Smooth muscle cell (in vitro differentiated cells): ENCODE measurements around the gene COASY. TPM values are rescaled to one million over a fixed set of nuclear protein-coding genes. Genes with fewer than 3 reads are reported as not detected.

Experiments
- DNase-seq: peaks from one replicate; lab custom pipeline; 2025; ENCODE audit not compliant: unreplicated experiment; lab: John Stamatoyannopoulos, UW
- H2AFZ ChIP-seq: fragments of 200-600 bp; sonication (generic); 2 replicates; pipeline ENCODE4 v1.6.0; 2016; ENCODE audit warnings: antibody characterized with exemption, low read depth, mild to moderate bottlenecking
- H3F3A ChIP-seq: fragments of 200-600 bp; sonication (generic); 2 replicates; pipeline ENCODE4 v1.6.0; 2017; ENCODE audit warnings: antibody characterized with exemption, low read depth
- H3K27ac ChIP-seq: fragments of 200-600 bp; sonication (generic); 2 replicates; pipeline ENCODE4 v1.5.1; 2016; ENCODE audit warnings: low read depth, mild to moderate bottlenecking
- H3K27me3 ChIP-seq: fragments of 200-600 bp; sonication (generic); 2 replicates; pipeline ENCODE4 v1.6.1; 2016; ENCODE audit warnings: low read depth, mild to moderate bottlenecking
- H3K36me3 ChIP-seq: fragments of 200-600 bp; sonication (generic); 2 replicates; pipeline ENCODE4 v1.5.1; 2016; ENCODE audit warnings: low read depth
- H3K4me1 ChIP-seq: fragments of 200-600 bp; sonication (generic); 2 replicates; pipeline ENCODE4 v1.5.1; 2016; ENCODE audit warnings: low read depth
- H3K4me2 ChIP-seq: fragments of 200-600 bp; sonication (generic); 2 replicates; pipeline ENCODE4 v1.6.0; 2016; ENCODE audit warnings: mild to moderate bottlenecking
- H3K4me3 ChIP-seq: fragments of 200-600 bp; sonication (generic); 2 replicates; pipeline ENCODE4 v1.5.1; 2016; ENCODE audit warnings: mild to moderate bottlenecking
- H3K79me2 ChIP-seq: fragments of 200-600 bp; sonication (generic); 2 replicates; pipeline ENCODE4 v1.6.0; 2016; ENCODE audit warnings: low read depth, mild to moderate bottlenecking
- H3K9ac ChIP-seq: fragments of 200-600 bp; sonication (generic); 2 replicates; pipeline ENCODE4 v1.6.0; 2016; ENCODE audit warnings: low read depth
- H3K9me3 ChIP-seq: fragments of 200-600 bp; sonication (generic); replicated peaks from 2 replicates; pipeline ENCODE4 v1.5.1; 2016; ENCODE audit warnings: low read depth
- H4K20me1 ChIP-seq: fragments of 200-600 bp; sonication (generic); 2 replicates; pipeline ENCODE4 v1.6.0; 2016; ENCODE audit warnings: low read depth
- CTCF ChIP-seq: fragments of 200-600 bp; sonication (generic); IDR thresholded peaks from 2 replicates; pipeline ENCODE4 v1.5.1; 2017; ENCODE audit warnings: borderline replicate concordance, mild to moderate bottlenecking, antibody characterized with exemption; ENCODE audit not compliant: insufficient read depth, poor library complexity, severe bottlenecking
- WGBS: methylation state at CpG from one replicate; pipeline ENCODE4 v1.1.7; 2016; ENCODE audit warnings: low lambda C conversion rate; 5-methylcytosine and 5-hydroxymethylcytosine counted together
- polyA plus RNA-seq: library from polyadenylated mRNA; unstranded; fragments of >200 nt; fragmentation: Nextera tagmentation; extraction: Ambion mirVana; gene quantifications from 2 replicates; pipeline ENCODE4 v1.2.1, GENCODE V29; 2016
- total RNA-seq: library from RNA; depleted of rRNA; stranded (reverse); fragments of >200 nt; gene quantifications from 2 replicates; pipeline ENCODE4 v1.2.3, GENCODE V29; 2014

Gene COASY
- total and polyA plus RNA-seq, 2 experiments from 2014 or later, result 23.2 to 68.2 TPM

- Histone ChIP-seq H3F3A (peaks cover 7% of the 10 kb centered on the region), H3K27me3 (no peaks in the 10 kb centered on the region), H3K4me1 (peaks cover 7% of the 10 kb centered on the region), H3K9ac (no peak overlapping the region), H3K79me2 (peaks cover 4% of the 10 kb centered on the region), H4K20me1 (peaks cover 3% of the 10 kb centered on the region), H3K9me3 (no peaks in the 10 kb centered on the region), H3K36me3 (no peaks in the 10 kb centered on the region), H3K4me3 (no peak overlapping the region), H3K4me2 (no peak overlapping the region), H3K27ac (no peak overlapping the region), H2AFZ (no peak overlapping the region)
- no peak for TF ChIP-seq CTCF
- DNase-seq, result no peak
- WGBS, result 98% methylated on average over 10 of the region's 10 CpGs
Measured at GRCh38 chr17:42581744-42582270, 19.9 kb downstream of the COASY start.

GRCh38 chr17:42584880-42585279 lies 22.9 kb downstream of the COASY start:
- no peak for DNase-seq
- Histone ChIP-seq H3K27me3 (no peaks in the 10 kb centered on the region), H3F3A (peaks cover 3% of the 10 kb centered on the region), H3K4me2 (no peak overlapping the region), H3K79me2 (no peaks in the 10 kb centered on the region), H4K20me1 (no peaks in the 10 kb centered on the region), H3K4me1 (no peaks in the 10 kb centered on the region), H3K27ac (no peak overlapping the region), H3K4me3 (no peak overlapping the region), H2AFZ (no peak overlapping the region), H3K36me3 (no peaks in the 10 kb centered on the region), H3K9me3 (no peaks in the 10 kb centered on the region), H3K9ac (no peak overlapping the region)
- WGBS, result 94% methylated on average over 9 of the region's 9 CpGs
- TF ChIP-seq CTCF, result no peak

- H4K20me1 ChIP-seq, result no peaks in the 10 kb centered on the region
- WGBS, result 100% methylated on average over 1 of the region's 1 CpG
- no peak for DNase-seq
- H3K36me3 ChIP-seq, result no peaks in the 10 kb centered on the region
- no peak overlapping the region for H3K9ac ChIP-seq
- no peak overlapping the region for H3K27ac ChIP-seq
- H3K4me1 ChIP-seq, result no peaks in the 10 kb centered on the region
- H3K79me2 ChIP-seq, result no peaks in the 10 kb centered on the region
- H3K4me3 ChIP-seq, result no peak overlapping the region
- no peaks in the 10 kb centered on the region for H3K9me3 ChIP-seq
- no peak overlapping the region for H3K4me2 ChIP-seq
- H2AFZ ChIP-seq, result no peak overlapping the region
- peaks cover 3% of the 10 kb centered on the region for H3F3A ChIP-seq
- H3K27me3 ChIP-seq, result no peaks in the 10 kb centered on the region
- TF ChIP-seq CTCF, result no peak
Measured at GRCh38 chr17:42585353-42585752, 23.4 kb downstream of the COASY start.

- 88% methylated on average over 7 of the region's 7 CpGs for WGBS
- Histone ChIP-seq H3K79me2 (no peaks in the 10 kb centered on the region), H3K4me2 (no peak overlapping the region), H3K4me1 (no peaks in the 10 kb centered on the region), H3K4me3 (no peak overlapping the region), H3K9ac (no peak overlapping the region), H3K36me3 (no peaks in the 10 kb centered on the region), H3K27me3 (no peaks in the 10 kb centered on the region), H3F3A (no peaks in the 10 kb centered on the region), H3K9me3 (no peaks in the 10 kb centered on the region), H4K20me1 (no peaks in the 10 kb centered on the region), H3K27ac (peak overlapping the region; percentile 74), H2AFZ (no peak overlapping the region)
- no peak for DNase-seq
- no peak for TF ChIP-seq CTCF
Measured at GRCh38 chr17:42586514-42587230, 24.7 kb downstream of the COASY start.
